Peyer's patch (tissue), 4 donors: ENCODE measurements around the gene ACVR1.

Experiments
- CTCF ChIP-seq, 6 experiments: fragments of 450-650 bp in 4 of 6; fragments of 200-600 bp in 2 of 6; sonication (generic) in 1 of 6; IDR thresholded peaks; one replicate each; pipeline ENCODE4 v1.5.1; 2017 to 2019; ENCODE audit warnings: antibody characterized with exemption in 6 of 6, mild to moderate bottlenecking in 3 of 6, moderate library complexity in 1 of 6
- POLR2A ChIP-seq, 2 donors: fragments of 450-650 bp; IDR thresholded peaks; one replicate each; pipeline ENCODE4 v1.5.1; 2017; ENCODE audit warnings: antibody characterized with exemption in 2 of 2, mild to moderate bottlenecking in 2 of 2, moderate library complexity in 2 of 2

GRCh38 chr2:157891643-157892041 is 15.5 kb upstream of the ACVR1 start:
- TF ChIP-seq CTCF (IDR thresholded peaks at IDR 0.05) (no peak), POLR2A (IDR thresholded peaks at IDR 0.05) (no peak)
